ENCODE measurements around the gene IQGAP2. TPM values are rescaled to one million over a fixed set of nuclear protein-coding genes. Genes with fewer than 3 reads are reported as not detected.
A peak's percentile ranks its signal among the peaks of the same experiment; 100 is the strongest.

Gene IQGAP2
- total RNA-seq, 1 donor from 2014 or later: 1.3 TPM

DNA sequence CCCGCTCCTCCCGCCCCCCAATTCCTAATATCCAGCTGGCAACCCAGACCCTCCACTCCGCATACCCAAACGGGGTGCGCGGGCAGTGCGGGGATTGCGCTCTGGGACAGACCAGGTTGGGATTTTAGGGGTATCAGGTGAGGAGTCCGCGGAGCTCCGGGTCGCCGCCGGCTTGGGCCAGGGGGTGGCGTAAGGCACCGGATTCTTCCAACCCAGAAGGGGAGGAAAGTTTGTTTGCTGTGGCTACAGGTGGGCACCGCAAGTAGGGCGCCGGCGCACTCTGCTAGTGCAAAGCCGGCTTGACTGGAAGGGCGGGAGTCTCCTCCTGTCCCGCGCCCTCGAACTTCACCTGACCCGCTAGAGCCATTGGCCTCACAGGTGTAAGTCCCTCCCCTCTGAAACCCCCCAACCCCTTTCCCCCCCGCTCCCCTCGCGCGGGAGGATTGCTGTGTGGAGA lies 709 bp downstream of the IQGAP2 start:
- DNase-seq (ENCODE audit: low read depth): no peak
- TF ChIP-seq, protein P1, sequence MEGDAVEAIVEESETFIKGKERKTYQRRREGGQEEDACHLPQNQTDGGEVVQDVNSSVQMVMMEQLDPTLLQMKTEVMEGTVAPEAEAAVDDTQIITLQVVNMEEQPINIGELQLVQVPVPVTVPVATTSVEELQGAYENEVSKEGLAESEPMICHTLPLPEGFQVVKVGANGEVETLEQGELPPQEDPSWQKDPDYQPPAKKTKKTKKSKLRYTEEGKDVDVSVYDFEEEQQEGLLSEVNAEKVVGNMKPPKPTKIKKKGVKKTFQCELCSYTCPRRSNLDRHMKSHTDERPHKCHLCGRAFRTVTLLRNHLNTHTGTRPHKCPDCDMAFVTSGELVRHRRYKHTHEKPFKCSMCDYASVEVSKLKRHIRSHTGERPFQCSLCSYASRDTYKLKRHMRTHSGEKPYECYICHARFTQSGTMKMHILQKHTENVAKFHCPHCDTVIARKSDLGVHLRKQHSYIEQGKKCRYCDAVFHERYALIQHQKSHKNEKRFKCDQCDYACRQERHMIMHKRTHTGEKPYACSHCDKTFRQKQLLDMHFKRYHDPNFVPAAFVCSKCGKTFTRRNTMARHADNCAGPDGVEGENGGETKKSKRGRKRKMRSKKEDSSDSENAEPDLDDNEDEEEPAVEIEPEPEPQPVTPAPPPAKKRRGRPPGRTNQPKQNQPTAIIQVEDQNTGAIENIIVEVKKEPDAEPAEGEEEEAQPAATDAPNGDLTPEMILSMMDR (conservative IDR thresholded peaks at IDR 0.05; ENCODE audit: low read depth, low read length): peak; percentile 8
- peak overlapping the region; percentile 63 for H3K4me3 ChIP-seq (ENCODE audit: low read depth, low read length)

DNA sequence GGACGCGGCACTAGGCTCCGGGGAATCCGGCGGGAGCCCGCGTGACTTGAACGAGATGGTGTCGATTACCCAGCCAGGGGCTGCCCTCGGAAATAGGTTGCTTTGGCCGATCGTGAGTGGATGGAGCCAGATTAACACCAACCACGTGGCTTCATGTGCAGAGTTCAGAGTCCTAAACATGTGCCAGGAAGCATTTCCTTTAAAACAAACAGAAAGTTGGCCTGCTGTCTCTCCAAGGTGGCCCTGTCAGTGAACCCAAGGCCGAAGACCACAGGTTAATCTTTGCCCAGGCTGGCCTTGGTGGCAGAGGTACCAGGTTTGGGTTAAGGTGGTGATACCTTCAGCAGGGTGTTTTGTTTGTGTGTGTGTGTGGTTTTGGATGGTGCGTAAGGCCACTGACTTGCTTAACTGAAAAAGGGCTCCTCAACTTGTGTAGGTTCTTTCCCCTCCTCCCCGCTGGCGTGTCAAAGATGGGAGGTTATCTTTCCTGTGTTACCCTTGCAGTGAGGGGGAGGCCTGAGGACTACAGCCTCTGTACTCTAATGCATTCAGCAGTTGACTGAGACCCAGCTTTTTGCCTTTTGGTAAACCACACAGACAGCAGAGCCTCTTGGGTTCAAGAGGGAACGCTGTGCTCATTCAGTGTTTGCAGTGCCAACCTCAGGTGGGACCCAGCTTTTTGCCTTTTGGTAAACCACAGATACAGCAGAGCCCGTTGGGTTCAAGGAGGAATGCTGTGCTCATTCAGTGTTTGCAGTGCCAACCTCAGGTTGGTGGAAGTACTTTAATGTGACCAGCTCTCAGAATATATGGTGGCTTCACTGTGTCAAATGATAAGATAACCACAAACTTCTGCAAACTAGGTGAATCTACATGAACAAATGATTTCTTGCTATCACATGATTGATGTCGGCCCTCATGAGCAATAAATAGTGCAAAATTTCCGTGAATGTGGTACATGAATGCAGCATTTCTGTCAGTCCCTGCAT lies 1.4 kb downstream of the IQGAP2 start:
- DNase-seq (ENCODE audit: low read depth): no peak
- no peak overlapping the region for H3K4me3 ChIP-seq (ENCODE audit: low read depth, low read length)
- TF ChIP-seq, protein P1 (conservative IDR thresholded peaks at IDR 0.05; ENCODE audit: low read depth, low read length): no peak

DNA sequence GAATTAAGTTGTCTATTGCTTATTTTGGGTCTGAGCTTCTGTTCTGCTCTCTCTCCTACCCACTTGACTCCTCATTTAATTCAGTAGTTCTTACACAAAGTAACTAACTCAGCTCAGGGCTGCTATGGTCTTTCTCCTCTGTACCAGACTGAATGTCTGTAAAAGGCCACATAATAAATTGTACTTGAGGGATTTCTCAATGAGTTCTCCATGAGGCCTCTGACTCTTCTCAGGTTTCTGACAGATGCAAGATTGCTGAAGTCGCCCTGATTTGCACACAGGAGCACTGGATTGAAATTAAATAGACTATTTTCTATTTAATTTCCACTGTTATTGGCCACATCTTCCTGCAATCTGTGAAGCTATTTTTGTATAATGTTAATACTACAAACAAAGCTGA lies 2.9 kb downstream of the IQGAP2 start:
- no peak for DNase-seq (ENCODE audit: low read depth)
- no peak overlapping the region for H3K4me3 ChIP-seq (ENCODE audit: low read depth, low read length)
- TF ChIP-seq, protein P1 (conservative IDR thresholded peaks at IDR 0.05; ENCODE audit: low read depth, low read length): no peak

DNA sequence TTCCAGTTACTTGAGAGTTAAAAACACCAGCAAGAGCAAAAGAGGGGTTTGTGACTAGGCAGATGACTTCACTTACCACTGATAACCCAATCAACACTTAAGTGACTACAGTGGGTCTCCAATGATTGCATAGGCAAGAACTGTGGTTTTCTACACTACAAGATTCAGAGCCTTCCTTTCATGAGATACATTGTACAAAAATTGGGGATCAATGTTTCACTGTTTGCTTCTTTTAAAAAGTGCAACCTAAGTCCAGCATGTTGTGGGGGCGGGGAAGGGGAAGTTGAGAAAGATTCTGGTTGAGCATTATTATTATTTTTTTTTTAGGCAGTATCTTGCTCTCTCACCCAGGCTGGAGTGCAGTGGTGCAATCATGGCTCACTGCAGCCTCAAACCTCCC lies 3.6 kb downstream of the IQGAP2 start:
- DNase-seq (ENCODE audit: low read depth): no peak
- no peak overlapping the region for H3K4me3 ChIP-seq (ENCODE audit: low read depth, low read length)
- TF ChIP-seq, protein P1 (conservative IDR thresholded peaks at IDR 0.05; ENCODE audit: low read depth, low read length): no peak

DNA sequence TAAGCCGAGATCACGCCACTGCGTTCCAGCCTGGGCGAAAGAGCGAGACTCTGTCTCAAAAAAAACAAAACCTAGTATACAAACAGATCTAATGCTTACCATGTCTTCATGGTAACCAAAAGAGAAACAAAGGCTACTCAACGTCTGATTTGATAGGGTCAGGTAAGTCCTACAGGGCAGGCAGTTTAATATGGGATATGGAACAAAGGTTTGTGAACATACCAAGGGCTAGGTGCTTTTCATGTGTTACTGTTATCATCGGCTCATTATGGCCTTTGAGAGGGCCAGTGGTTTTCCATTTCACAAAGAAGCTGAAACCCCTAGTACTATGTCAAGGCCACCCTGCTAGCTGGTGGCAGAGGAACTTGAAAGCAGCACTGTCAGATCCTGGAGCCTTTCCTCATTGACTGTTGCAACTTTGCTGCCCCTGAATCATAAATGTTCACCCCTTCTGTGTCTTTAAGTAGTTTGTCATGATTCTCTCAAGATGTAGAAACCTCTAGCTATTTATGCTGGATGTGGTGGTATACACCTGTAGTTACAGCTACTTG lies 5.1 kb downstream of the IQGAP2 start:
- DNase-seq (ENCODE audit: low read depth): no peak
- TF ChIP-seq, protein P1 (conservative IDR thresholded peaks at IDR 0.05; ENCODE audit: low read depth, low read length): no peak
- no peak overlapping the region for H3K4me3 ChIP-seq (ENCODE audit: low read depth, low read length)

DNA sequence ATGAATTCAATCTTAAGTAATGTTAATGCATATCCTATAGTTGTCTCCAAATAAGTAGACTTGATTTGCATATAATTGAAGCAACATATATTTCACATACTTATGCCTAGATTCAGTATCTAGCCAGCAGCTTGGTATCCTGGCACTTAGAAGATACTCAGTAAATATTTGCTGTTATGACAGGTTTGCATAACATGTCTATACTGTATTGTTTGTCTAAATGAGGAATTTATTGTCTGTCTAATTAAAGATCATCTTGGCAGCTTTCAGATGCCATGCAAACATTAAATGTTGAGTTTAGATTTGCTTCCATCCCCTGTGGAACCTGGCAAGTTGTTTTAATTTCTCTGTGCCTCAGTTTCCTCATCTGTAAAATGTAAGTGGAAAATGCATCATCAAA lies 9.4 kb downstream of the IQGAP2 start:
- no peak overlapping the region for H3K4me3 ChIP-seq (ENCODE audit: low read depth, low read length)
- DNase-seq (ENCODE audit: low read depth): no peak
- TF ChIP-seq, protein P1 (conservative IDR thresholded peaks at IDR 0.05; ENCODE audit: low read depth, low read length): no peak
